Measurements from ENCODE around the gene CACNA1C.

Gene CACNA1C

DNA sequence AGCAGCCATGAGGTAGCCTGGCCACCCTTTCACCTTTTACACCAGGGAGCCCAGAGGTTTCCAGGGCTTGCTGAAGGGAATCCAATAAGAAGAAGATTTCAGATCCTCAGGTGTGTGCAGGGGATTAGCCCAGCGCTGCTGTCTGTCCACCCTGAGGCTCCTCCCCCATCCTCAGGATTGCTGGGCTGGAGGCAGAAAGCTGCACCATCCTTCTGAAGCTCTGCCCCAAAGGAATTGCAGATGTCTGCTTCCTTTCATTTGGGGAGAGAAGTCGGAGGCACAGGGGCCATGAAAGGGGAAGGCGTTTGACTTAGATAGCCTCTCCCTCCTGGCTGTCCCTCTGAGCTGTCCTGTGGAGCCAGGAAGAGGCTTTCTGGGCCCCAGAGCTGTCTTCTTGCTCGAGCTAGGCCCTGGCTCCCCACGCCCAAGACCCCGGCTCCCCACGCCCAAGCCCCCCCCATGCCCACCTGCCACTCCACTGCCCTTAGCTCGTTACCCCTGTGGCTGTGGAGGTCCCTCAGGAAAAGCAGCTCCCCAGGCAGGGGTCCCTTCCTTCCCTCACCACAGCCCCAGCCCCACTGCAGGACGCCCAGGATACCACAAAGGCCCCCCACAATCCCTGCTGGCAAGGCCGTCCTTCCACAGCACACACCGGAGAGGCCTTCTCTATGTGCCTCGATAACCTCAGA lies 359.0 kb downstream of the CACNA1C start:
- no peaks in the 10 kb centered on the region for H3K36me3 ChIP-seq (ENCODE audit: control insufficient read depth, insufficient read depth, low read length)
- no peaks in the 10 kb centered on the region for H3K9me3 ChIP-seq (ENCODE audit: control insufficient read depth, low read length)
- 72 to 73% methylated on average over 12 of the region's 12 CpGs for WGBS, 2 experiments
- H3K4me3 ChIP-seq (ENCODE audit: insufficient read depth, low read depth, low read length): no peak overlapping the region
- H3K27ac ChIP-seq (ENCODE audit: insufficient read depth, low read depth, low read length, poor library complexity, severe bottlenecking): no peak overlapping the region
- no peaks in the 10 kb centered on the region for H3K27me3 ChIP-seq (ENCODE audit: control insufficient read depth, insufficient read depth, low read length, poor library complexity, severe bottlenecking)
- peaks cover 14% of the 10 kb centered on the region for H3K4me1 ChIP-seq (ENCODE audit: control insufficient read depth, insufficient read depth, low read length)

DNA sequence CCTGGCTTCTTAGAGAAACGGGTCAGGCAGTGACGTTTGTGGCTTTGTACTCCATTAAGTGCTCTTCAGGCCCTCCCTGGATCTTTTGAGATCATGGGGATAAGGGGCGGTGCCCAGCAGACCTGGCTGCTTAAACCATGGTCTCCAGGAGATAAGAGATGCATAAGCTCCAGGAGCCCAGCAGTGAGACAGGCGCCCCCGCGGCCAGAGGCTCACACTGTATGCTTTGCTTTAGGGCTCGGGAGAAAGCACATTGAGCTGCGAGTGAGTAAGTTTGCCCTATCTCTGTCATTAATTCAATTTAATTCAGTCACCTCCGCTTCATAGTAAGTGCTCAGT lies 359.5 kb downstream of the CACNA1C start:
- peaks cover 14% of the 10 kb centered on the region for H3K4me1 ChIP-seq (ENCODE audit: control insufficient read depth, insufficient read depth, low read length)
- no peak overlapping the region for H3K27ac ChIP-seq (ENCODE audit: insufficient read depth, low read depth, low read length, poor library complexity, severe bottlenecking)
- H3K4me3 ChIP-seq (ENCODE audit: insufficient read depth, low read depth, low read length): no peak overlapping the region
- no peaks in the 10 kb centered on the region for H3K27me3 ChIP-seq (ENCODE audit: control insufficient read depth, insufficient read depth, low read length, poor library complexity, severe bottlenecking)
- no peaks in the 10 kb centered on the region for H3K36me3 ChIP-seq (ENCODE audit: control insufficient read depth, insufficient read depth, low read length)
- WGBS, 2 experiments: 58 to 64% methylated on average over 8 to 9 of the region's 9 CpGs
- H3K9me3 ChIP-seq (ENCODE audit: control insufficient read depth, low read length): no peaks in the 10 kb centered on the region

DNA sequence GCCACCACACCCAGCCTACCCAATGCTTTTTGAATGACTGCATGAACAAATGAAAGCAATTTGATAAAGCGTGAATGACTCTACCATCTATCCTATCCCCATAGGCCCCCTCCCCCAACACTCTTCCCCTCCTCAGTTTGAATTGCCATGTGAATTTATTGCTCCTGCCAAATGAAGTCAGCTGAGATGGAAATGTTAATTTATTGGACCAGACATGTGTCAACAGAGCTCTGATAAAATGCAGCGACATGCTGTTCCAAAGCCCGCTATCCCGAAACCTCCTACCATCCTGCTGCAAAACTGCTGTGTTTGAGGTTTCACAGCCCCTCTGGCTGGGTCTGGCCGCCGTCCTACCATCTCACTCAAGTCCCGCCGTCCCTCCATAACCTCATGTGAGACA lies 360.5 kb downstream of the CACNA1C start:
- WGBS, 2 experiments: 94 to 96% methylated on average over 8 of the region's 8 CpGs

DNA sequence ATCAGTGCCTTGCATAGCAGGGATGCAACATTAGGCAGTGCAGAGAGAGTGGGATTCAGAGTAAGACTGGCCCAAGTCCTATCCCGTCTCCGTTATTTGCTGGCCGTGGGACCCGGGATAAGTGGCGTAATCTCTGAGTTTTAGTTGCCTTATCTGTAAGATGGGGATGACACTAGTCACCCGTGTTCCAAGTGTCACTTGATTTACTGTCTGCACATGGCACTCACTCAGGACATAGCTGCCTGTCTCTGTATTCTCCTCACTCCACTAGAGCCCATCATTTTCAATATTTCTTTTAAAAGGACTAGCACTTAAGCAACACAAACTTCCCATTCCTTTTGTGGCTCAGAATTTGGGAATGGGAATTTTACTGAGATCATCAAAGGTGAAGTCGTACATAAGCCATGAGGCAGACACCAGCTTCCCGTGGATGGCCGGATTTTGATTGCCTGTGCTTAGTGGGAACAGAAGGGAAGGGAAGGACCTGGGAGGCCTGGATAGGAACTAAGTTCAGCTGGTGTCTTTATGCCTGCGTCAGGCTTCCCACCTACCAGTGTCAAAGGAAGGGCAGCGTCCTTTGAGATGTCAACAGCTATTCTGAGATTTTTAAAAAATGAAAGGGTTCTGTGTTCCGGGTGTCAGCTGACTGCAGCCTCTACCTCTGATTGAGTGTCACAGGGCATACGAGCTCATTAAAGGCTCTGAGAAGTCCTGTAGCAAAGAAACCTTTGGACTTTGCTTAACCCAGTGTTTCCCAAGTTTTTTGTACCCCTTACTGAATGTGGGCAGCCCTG lies 361.4 kb downstream of the CACNA1C start:
- Histone ChIP-seq H3K27me3 (ENCODE audit: control insufficient read depth, insufficient read depth, low read length, poor library complexity, severe bottlenecking) (no peaks in the 10 kb centered on the region), H3K4me3 (ENCODE audit: insufficient read depth, low read depth, low read length) (no peak overlapping the region), H3K4me1 (ENCODE audit: control insufficient read depth, insufficient read depth, low read length) (peaks cover 14% of the 10 kb centered on the region), H3K36me3 (ENCODE audit: control insufficient read depth, insufficient read depth, low read length) (no peaks in the 10 kb centered on the region), H3K9me3 (ENCODE audit: control insufficient read depth, low read length) (no peaks in the 10 kb centered on the region), H3K27ac (ENCODE audit: insufficient read depth, low read depth, low read length, poor library complexity, severe bottlenecking) (no peak overlapping the region)
- 85% methylated on average over 13 of the region's 13 CpGs for WGBS, 2 experiments

More for the DNA sequence above, 360.5 kb downstream of the CACNA1C start:
- Histone ChIP-seq H3K27me3 (ENCODE audit: control insufficient read depth, insufficient read depth, low read length, poor library complexity, severe bottlenecking) (no peaks in the 10 kb centered on the region), H3K9me3 (ENCODE audit: control insufficient read depth, low read length) (no peaks in the 10 kb centered on the region), H3K27ac (ENCODE audit: insufficient read depth, low read depth, low read length, poor library complexity, severe bottlenecking) (no peak overlapping the region), H3K4me1 (ENCODE audit: control insufficient read depth, insufficient read depth, low read length) (peaks cover 14% of the 10 kb centered on the region), H3K36me3 (ENCODE audit: control insufficient read depth, insufficient read depth, low read length) (no peaks in the 10 kb centered on the region), H3K4me3 (ENCODE audit: insufficient read depth, low read depth, low read length) (no peak overlapping the region)

- H3K36me3 ChIP-seq (ENCODE audit: control insufficient read depth, insufficient read depth, low read length): no peaks in the 10 kb centered on the region
- 92 to 95% methylated on average over 19 of the region's 19 CpGs for WGBS, 2 experiments
- H3K4me1 ChIP-seq (ENCODE audit: control insufficient read depth, insufficient read depth, low read length): peaks cover 14% of the 10 kb centered on the region
- H3K4me3 ChIP-seq (ENCODE audit: insufficient read depth, low read depth, low read length): no peak overlapping the region
- no peaks in the 10 kb centered on the region for H3K27me3 ChIP-seq (ENCODE audit: control insufficient read depth, insufficient read depth, low read length, poor library complexity, severe bottlenecking)
- no peak overlapping the region for H3K27ac ChIP-seq (ENCODE audit: insufficient read depth, low read depth, low read length, poor library complexity, severe bottlenecking)
- H3K9me3 ChIP-seq (ENCODE audit: control insufficient read depth, low read length): no peaks in the 10 kb centered on the region
Observed at GRCh38 chr12:2414810-2415567, 362.2 kb downstream of the CACNA1C start.

DNA sequence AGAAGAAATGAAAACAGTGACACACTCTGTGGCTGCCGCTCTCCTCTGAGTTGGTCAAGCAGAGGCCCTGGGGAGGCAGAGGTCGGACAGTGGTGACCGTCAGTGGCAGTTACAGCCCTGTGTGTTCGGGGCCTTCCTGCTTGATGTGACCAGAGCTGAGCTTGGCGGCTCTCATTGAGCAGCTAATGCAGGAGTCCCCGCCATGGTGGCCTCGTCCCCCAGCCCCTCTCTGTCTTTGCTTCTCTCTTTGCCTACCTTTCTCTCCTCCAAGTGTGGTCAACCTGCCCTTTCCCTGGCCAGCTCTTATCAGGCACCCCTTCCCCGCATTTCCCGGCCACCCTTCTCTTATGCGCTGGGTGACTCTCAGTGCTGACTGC lies 362.8 kb downstream of the CACNA1C start:
- WGBS, 2 experiments: 86 to 89% methylated on average over 10 of the region's 10 CpGs
- Histone ChIP-seq H3K4me3 (ENCODE audit: insufficient read depth, low read depth, low read length) (no peak overlapping the region), H3K9me3 (ENCODE audit: control insufficient read depth, low read length) (no peaks in the 10 kb centered on the region), H3K36me3 (ENCODE audit: control insufficient read depth, insufficient read depth, low read length) (no peaks in the 10 kb centered on the region), H3K4me1 (ENCODE audit: control insufficient read depth, insufficient read depth, low read length) (peaks cover 14% of the 10 kb centered on the region), H3K27ac (ENCODE audit: insufficient read depth, low read depth, low read length, poor library complexity, severe bottlenecking) (no peak overlapping the region), H3K27me3 (ENCODE audit: control insufficient read depth, insufficient read depth, low read length, poor library complexity, severe bottlenecking) (no peaks in the 10 kb centered on the region)

DNA sequence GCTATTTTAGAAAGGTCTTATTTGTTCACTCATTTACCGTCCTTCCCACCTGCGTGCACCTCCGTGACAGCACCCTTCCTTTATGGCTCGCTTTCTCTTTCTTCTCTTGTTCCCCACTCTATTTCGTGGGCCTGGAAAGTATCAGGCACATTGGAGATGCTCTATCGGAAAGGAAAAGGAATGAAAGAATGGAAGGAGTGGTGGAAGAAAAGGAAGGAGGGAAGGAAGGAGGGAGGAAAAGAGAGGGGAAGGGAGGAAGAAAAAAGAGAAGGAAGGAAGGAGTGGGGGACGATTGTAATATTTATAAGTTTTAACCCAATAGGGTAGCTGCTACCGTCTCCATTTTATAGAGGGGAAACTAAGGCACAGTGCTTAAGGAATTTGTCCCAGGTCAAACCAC lies 363.4 kb downstream of the CACNA1C start:
- Histone ChIP-seq H3K36me3 (ENCODE audit: control insufficient read depth, insufficient read depth, low read length) (no peaks in the 10 kb centered on the region), H3K27ac (ENCODE audit: insufficient read depth, low read depth, low read length, poor library complexity, severe bottlenecking) (no peak overlapping the region), H3K4me3 (ENCODE audit: insufficient read depth, low read depth, low read length) (no peak overlapping the region), H3K27me3 (ENCODE audit: control insufficient read depth, insufficient read depth, low read length, poor library complexity, severe bottlenecking) (no peaks in the 10 kb centered on the region), H3K4me1 (ENCODE audit: control insufficient read depth, insufficient read depth, low read length) (peaks cover 11% of the 10 kb centered on the region), H3K9me3 (ENCODE audit: control insufficient read depth, low read length) (no peaks in the 10 kb centered on the region)
- WGBS, 2 experiments: 93 to 95% methylated on average over 8 of the region's 8 CpGs

DNA sequence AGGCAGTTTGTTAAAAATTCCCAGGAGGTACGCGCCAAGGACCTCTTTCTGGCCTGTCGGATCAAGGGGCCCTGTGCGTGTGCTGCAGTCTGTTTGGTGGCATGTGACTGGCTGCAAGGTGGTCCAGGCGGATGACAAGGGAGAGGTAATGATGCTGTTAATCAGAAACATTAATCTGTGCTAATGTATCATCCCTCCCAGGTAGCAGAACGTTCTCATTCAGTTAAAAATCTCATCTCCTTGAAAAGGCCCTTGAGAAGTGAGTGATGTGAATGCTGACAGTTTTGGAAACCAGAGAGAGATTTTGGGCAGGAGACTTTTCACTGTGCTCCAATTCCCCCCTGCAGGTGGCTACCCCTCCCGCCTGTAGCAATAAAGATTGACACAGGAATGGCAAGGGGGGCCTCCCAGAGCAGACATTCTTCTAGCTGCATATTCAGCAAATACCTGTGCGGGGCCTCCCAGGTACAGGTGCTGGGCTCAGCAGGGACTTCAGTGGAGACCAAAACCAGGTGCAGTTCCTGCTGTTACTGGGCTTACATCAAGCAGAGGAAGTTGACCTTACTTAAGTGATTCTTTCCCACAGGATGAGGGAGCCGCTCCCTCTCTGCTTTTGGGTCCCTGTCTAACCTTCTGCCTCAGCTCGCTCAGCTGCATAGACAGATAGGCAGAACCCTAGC lies 364.8 kb downstream of the CACNA1C start:
- H3K36me3 ChIP-seq (ENCODE audit: control insufficient read depth, insufficient read depth, low read length): no peaks in the 10 kb centered on the region
- no peak overlapping the region for H3K27ac ChIP-seq (ENCODE audit: insufficient read depth, low read depth, low read length, poor library complexity, severe bottlenecking)
- H3K4me3 ChIP-seq (ENCODE audit: insufficient read depth, low read depth, low read length): no peak overlapping the region
- no peaks in the 10 kb centered on the region for H3K4me1 ChIP-seq (ENCODE audit: control insufficient read depth, insufficient read depth, low read length)
- H3K9me3 ChIP-seq (ENCODE audit: control insufficient read depth, low read length): no peaks in the 10 kb centered on the region
- H3K27me3 ChIP-seq (ENCODE audit: control insufficient read depth, insufficient read depth, low read length, poor library complexity, severe bottlenecking): no peaks in the 10 kb centered on the region
- 86 to 88% methylated on average over 10 of the region's 10 CpGs for WGBS, 2 experiments

DNA sequence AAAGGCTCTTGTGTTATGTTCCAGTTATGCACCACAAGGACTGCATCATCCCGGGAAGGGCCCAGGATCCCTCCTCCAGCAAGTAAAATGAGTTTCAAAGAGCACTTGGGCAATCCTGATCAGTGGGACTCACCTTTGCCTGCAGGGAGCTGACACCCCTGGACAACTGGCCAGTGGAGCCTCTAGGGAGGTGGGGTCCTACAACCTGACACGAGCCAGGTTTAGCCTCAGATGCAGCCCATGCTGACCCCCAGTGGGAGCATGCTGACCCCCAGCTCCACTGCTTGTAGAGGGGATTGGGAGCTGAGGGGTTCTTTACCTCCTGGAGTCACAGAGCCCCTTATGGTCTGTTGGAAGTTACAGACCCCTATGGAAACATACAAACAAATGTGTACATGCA lies 365.8 kb downstream of the CACNA1C start:
- WGBS, 2 experiments: 89 to 97% methylated on average over 2 of the region's 2 CpGs
- H3K27ac ChIP-seq (ENCODE audit: insufficient read depth, low read depth, low read length, poor library complexity, severe bottlenecking): no peak overlapping the region
- no peaks in the 10 kb centered on the region for H3K36me3 ChIP-seq (ENCODE audit: control insufficient read depth, insufficient read depth, low read length)
- no peaks in the 10 kb centered on the region for H3K9me3 ChIP-seq (ENCODE audit: control insufficient read depth, low read length)
- H3K4me3 ChIP-seq (ENCODE audit: insufficient read depth, low read depth, low read length): no peak overlapping the region
- H3K4me1 ChIP-seq (ENCODE audit: control insufficient read depth, insufficient read depth, low read length): no peaks in the 10 kb centered on the region
- no peaks in the 10 kb centered on the region for H3K27me3 ChIP-seq (ENCODE audit: control insufficient read depth, insufficient read depth, low read length, poor library complexity, severe bottlenecking)

DNA sequence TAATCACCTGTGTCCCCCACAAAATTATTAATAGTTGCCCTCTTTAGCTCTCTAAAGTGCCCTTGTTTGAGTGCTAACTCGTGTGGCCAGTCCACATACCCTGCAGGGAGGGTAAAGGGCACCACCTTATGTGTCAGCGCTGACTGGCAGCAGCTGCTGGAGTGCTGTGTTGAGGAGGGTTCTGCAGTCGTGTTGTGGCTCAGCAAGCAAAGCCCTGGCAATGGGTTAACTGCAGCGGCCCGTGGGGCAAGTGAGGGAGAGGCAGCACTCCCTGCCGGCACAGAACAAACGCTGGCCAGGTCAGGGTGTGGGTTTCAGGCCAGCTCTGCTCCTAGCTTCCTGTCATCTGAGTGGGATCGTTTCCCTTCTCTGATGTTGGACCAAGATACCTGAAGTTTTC lies 369.8 kb downstream of the CACNA1C start:
- Histone ChIP-seq H3K36me3 (ENCODE audit: control insufficient read depth, insufficient read depth, low read length) (no peaks in the 10 kb centered on the region), H3K9me3 (ENCODE audit: control insufficient read depth, low read length) (no peaks in the 10 kb centered on the region), H3K4me1 (ENCODE audit: control insufficient read depth, insufficient read depth, low read length) (no peaks in the 10 kb centered on the region), H3K27ac (ENCODE audit: insufficient read depth, low read depth, low read length, poor library complexity, severe bottlenecking) (no peak overlapping the region), H3K4me3 (ENCODE audit: insufficient read depth, low read depth, low read length) (no peak overlapping the region), H3K27me3 (ENCODE audit: control insufficient read depth, insufficient read depth, low read length, poor library complexity, severe bottlenecking) (no peaks in the 10 kb centered on the region)
- 77 to 78% methylated on average over 8 of the region's 8 CpGs for whole genome bisulfite sequencing, 2 experiments
